ENCODE data around the gene ONECUT1. TPM values are rescaled to one million over a fixed set of nuclear protein-coding genes. Genes with fewer than 3 reads are reported as not detected.
"Not testable (repeated sequence)": the region's sequence is repeated elsewhere in the genome, so short reads cannot be mapped to it uniquely, and the experiment has no call there.

ONECUT1 gene
- total and polyA plus RNA-seq, 12 donors = 0.06 to 0.18 TPM; not detected in 10

GRCh38 chr15:52819253-52819652 lies 29.1 kb upstream of the ONECUT1 start:
- no peak overlapping the region for H3K27ac ChIP-seq
- intact Hi-C loops (cut with DNase I) = no loop called here
- TF ChIP-seq POLR2A (IDR thresholded peaks at IDR 0.05) (no peak), CTCF (IDR thresholded peaks at IDR 0.05) (no peak)
- H3K9me3 ChIP-seq (replicated peaks in 1 of 3) = no peaks in the 10 kb centered on the region
- H3K36me3 ChIP-seq (replicated peaks in 1 of 2) = no peaks in the 10 kb centered on the region
- DNase-seq = no peak
- no peaks in the 10 kb centered on the region for H3K4me1 ChIP-seq (replicated peaks in 1 of 2)
- peaks cover 10% of the 10 kb centered on the region for H3K27me3 ChIP-seq
- H3K4me3 ChIP-seq = no peak overlapping the region
- 72 to 77% (median 74%) methylated on average over 4 of the region's 4 CpGs for WGBS, 4 donors

GRCh38 chr15:52815899-52816298 lies 25.8 kb upstream of the ONECUT1 start:
- H3K27ac ChIP-seq; DNase-seq; H3K9me3 ChIP-seq (replicated peaks in 1 of 3); intact Hi-C loops (cut with DNase I); H3K36me3 ChIP-seq (replicated peaks in 1 of 2); H3K27me3 ChIP-seq; H3K4me1 ChIP-seq (replicated peaks in 1 of 2); H3K4me3 ChIP-seq: not testable (repeated sequence)
- WGBS, 4 donors = 0 to 60% (median 0%) methylated on average over 1 of the region's 1 CpG; no CpG with 5 or more reads in 1 of the 4 donors

- TF ChIP-seq POLR2A (IDR thresholded peaks at IDR 0.05) (no peak), CTCF (IDR thresholded peaks at IDR 0.05) (no peak)
Observed at GRCh38 chr15:52808996-52809395, 18.9 kb upstream of the ONECUT1 start.

GRCh38 chr15:52808441-52808840 lies 18.3 kb upstream of the ONECUT1 start:
- WGBS, 4 donors = 40 to 61% (median 44%) methylated on average over 1 of the region's 1 CpG
- intact Hi-C loops (cut with DNase I) = no loop called here
- TF ChIP-seq CTCF (IDR thresholded peaks at IDR 0.05) (no peak), POLR2A (IDR thresholded peaks at IDR 0.05) (no peak)
- DNase-seq = no peak
- Histone ChIP-seq H3K4me1 (replicated peaks in 1 of 2) (peaks cover 11 to 18% of the 10 kb centered on the region in 2 donors), H3K27ac (no peak overlapping the region), H3K4me3 (no peak overlapping the region), H3K27me3 (peaks cover 59% of the 10 kb centered on the region), H3K36me3 (replicated peaks in 1 of 2) (no peaks in the 10 kb centered on the region), H3K9me3 (replicated peaks in 1 of 3) (no peaks in the 10 kb centered on the region)

More at GRCh38 chr15:52808996-52809395, 18.9 kb upstream of the ONECUT1 start:
- WGBS, 4 donors = 61 to 79% (median 72%) methylated on average over 2 of the region's 2 CpGs
- H3K36me3 ChIP-seq (replicated peaks in 1 of 2) = no peaks in the 10 kb centered on the region
- no peaks in the 10 kb centered on the region for H3K9me3 ChIP-seq (replicated peaks in 1 of 3)
- no peak overlapping the region for H3K4me3 ChIP-seq
- H3K27me3 ChIP-seq = peaks cover 54% of the 10 kb centered on the region
- no peak for DNase-seq
- no peak overlapping the region for H3K27ac ChIP-seq
- intact Hi-C loops (cut with DNase I) = no loop called here
- peaks cover 11 to 18% of the 10 kb centered on the region in 2 donors for H3K4me1 ChIP-seq (replicated peaks in 1 of 2)

GRCh38 chr15:52806284-52806655 lies 16.1 kb upstream of the ONECUT1 start:
- Histone ChIP-seq H3K4me3 (peak overlapping the region in 1 of 4 donors; percentile 39), H3K9me3 (replicated peaks in 1 of 3) (no peaks in the 10 kb centered on the region), H3K27ac (no peak overlapping the region), H3K4me1 (replicated peaks in 1 of 2) (peaks cover 11 to 18% of the 10 kb centered on the region in 2 donors), H3K27me3 (peaks cover 76% of the 10 kb centered on the region), H3K36me3 (replicated peaks in 1 of 2) (no peaks in the 10 kb centered on the region)
- intact Hi-C loops (cut with DNase I) = no loop called here
- 28 to 58% (median 44%) methylated on average over 6 to 9 of the region's 9 CpGs for WGBS, 4 donors
- no peak for TF ChIP-seq CTCF (IDR thresholded peaks at IDR 0.05)
- no peak for TF ChIP-seq POLR2A (IDR thresholded peaks at IDR 0.05)
- no peak for DNase-seq
